ENCODE data around the gene NCOA4. TPM values are rescaled to one million over a fixed set of nuclear protein-coding genes. Genes with fewer than 3 reads are reported as not detected.

NCOA4 gene
- total RNA-seq (2022; extraction: Qiagen RNA extraction; ENCODE audit: low read depth), result 85.5 to 107 TPM (median 89.2 TPM) in 5 replicates

GRCh38 chr10:46030091-46030937 lies at the start of gene NCOA4:
Gene NCOA4, minus strand, starts transcription at chr10:46030623. Its CDS starts 13,943 bp downstream, at chr10:46016680.

GRCh38 chr10:46046261-46046660 lies 15.8 kb upstream of the NCOA4 start, which contains the start of gene MSMB:
Gene MSMB, minus strand, starts transcription at chr10:46046269. Its CDS starts 32 bp downstream, at chr10:46046237.

GRCh38 chr10:45972106-45972812 lies 58.2 kb downstream of the NCOA4 start, which contains the start of gene TIMM23:
Gene TIMM23, plus strand, starts transcription at chr10:45972489. Its CDS starts 136 bp downstream, at chr10:45972625.

Other genes with a start within 250 kb of the NCOA4 start
- gene AGAP4, start 183.1 kb downstream of the NCOA4 start, total RNA-seq (2022; extraction: Qiagen RNA extraction; ENCODE audit: low read depth), result 5.9 to 10.4 TPM (median 6.9 TPM) in 5 replicates
- 151 to 161 TPM (median 152 TPM) in 5 replicates for gene TIMM23, start 58.1 kb downstream of the NCOA4 start, total RNA-seq (2022; extraction: Qiagen RNA extraction; ENCODE audit: low read depth)
- not detected in 5 replicates for gene MSMB, start 15.6 kb upstream of the NCOA4 start, total RNA-seq (2022; extraction: Qiagen RNA extraction; ENCODE audit: low read depth)

All from A549 treated with CpdA at 1 μM for 4 hours (cell line).